H1 (cell line): ENCODE measurements around the gene NCK2. TPM values are rescaled to one million over a fixed set of nuclear protein-coding genes. Genes with fewer than 3 reads are reported as not detected.

ENCODE experiments used
- CTCF ChIA-PET: fragments of 300-600 bp; sonication (Branson Sonifier 250); formaldehyde crosslinking; loops from one replicate; lab custom pipeline; 2021; ENCODE audit not compliant: partially characterized antibody; lab: Charles Lee
- POLR2A ChIA-PET: fragments of 300-600 bp; sonication (Branson Sonifier 250); formaldehyde crosslinking; loops from one replicate; lab custom pipeline; 2021; ENCODE audit warnings: inconsistent platforms; ENCODE audit not compliant: partially characterized antibody; lab: Charles Lee
- DNase-seq, 2 experiments: peaks; one replicate each; pipeline versions ENCODE4 v3.0.0 to v3.0.0-alpha.2; 2010 to 2022; ENCODE audit warnings: low spot score in 2 of 2, low read depth in 1 of 2, mixed read lengths in 1 of 2
- FAIRE-seq: peaks from 2 replicates; lab custom pipeline; 2011; peaks lifted over from hg19 to GRCh38; lab: Jason Lieb, UNC
- H2AFZ ChIP-seq: 2 replicates; pipeline ENCODE4 v1.8.1; 2012; ENCODE audit warnings: low read length, inconsistent platforms
- H2AK5ac ChIP-seq: 2 replicates; pipeline ENCODE4 v1.6.1; 2013; ENCODE audit warnings: low read depth, low read length
- H2BK120ac ChIP-seq: replicated peaks from 2 replicates; pipeline ENCODE3; 2013; ENCODE audit warnings: low read depth, low read length, inconsistent platforms
- H2BK12ac ChIP-seq: 2 replicates; pipeline ENCODE4 v1.6.1; 2013; ENCODE audit warnings: low read depth, low read length
- H2BK15ac ChIP-seq: 2 replicates; pipeline ENCODE4 v1.6.1; 2013; ENCODE audit warnings: low read length
- H2BK20ac ChIP-seq: 2 replicates; pipeline ENCODE4 v1.6.1; 2013; ENCODE audit warnings: low read length
- H2BK5ac ChIP-seq: 2 replicates; pipeline ENCODE4 v1.6.1; 2013; ENCODE audit warnings: low read depth, low read length
- H3K14ac ChIP-seq: 2 replicates; pipeline ENCODE4 v1.6.1; 2013; ENCODE audit warnings: inconsistent platforms; ENCODE audit not compliant: insufficient read length
- H3K18ac ChIP-seq: 2 replicates; pipeline ENCODE4 v1.6.1; 2013; ENCODE audit warnings: low read length; ENCODE audit errors: extremely low read depth
- H3K23ac ChIP-seq: 2 replicates; pipeline ENCODE4 v1.6.1; 2013; ENCODE audit warnings: inconsistent platforms; ENCODE audit not compliant: insufficient read length
- H3K23me2 ChIP-seq: 2 replicates; pipeline ENCODE4 v1.6.1; 2013; ENCODE audit warnings: low read depth, low read length
- H3K27ac ChIP-seq: 2 replicates; pipeline ENCODE4 v1.6.1; 2011; ENCODE audit warnings: low read depth, low read length, inconsistent platforms
- H3K27me3 ChIP-seq, 4 experiments: replicated peaks in 1 of 4; 1 replicate in 1 of 4; 2 replicates in 3 of 4; pipeline versions ENCODE4 v1.6.1 to v1.8.1; 2011 to 2013; ENCODE audit warnings: low read length in 3 of 4, mild to moderate bottlenecking in 3 of 4, inconsistent platforms in 2 of 4, mixed read lengths in 2 of 4, moderate library complexity in 1 of 4; ENCODE audit not compliant: control insufficient read depth in 3 of 4, insufficient read depth in 3 of 4; ENCODE audit errors: extremely low read depth in 1 of 4
- H3K36me3 ChIP-seq, 4 experiments: 2 replicates each; pipeline versions ENCODE4 v1.6.1 to v1.8.1; 2011 to 2013; ENCODE audit warnings: mild to moderate bottlenecking in 4 of 4, low read length in 3 of 4, moderate library complexity in 2 of 4, control low read depth in 1 of 4, inconsistent platforms in 1 of 4; ENCODE audit not compliant: insufficient read depth in 4 of 4, control insufficient read depth in 2 of 4
- H3K4ac ChIP-seq: replicated peaks from 2 replicates; pipeline ENCODE3; 2013; ENCODE audit warnings: low read length, low read depth, mixed read lengths, inconsistent platforms; ENCODE audit not compliant: insufficient read length
- H3K4me1 ChIP-seq, 4 experiments: replicated peaks in 1 of 4; 1 replicate in 1 of 4; 2 replicates in 3 of 4; pipeline versions ENCODE4 v1.6.1 to v1.8.1; 2011 to 2013; ENCODE audit warnings: low read length in 3 of 4, inconsistent platforms in 2 of 4, mixed read lengths in 1 of 4; ENCODE audit not compliant: insufficient read depth in 4 of 4, control insufficient read depth in 3 of 4
- H3K4me2 ChIP-seq, 2 experiments: 2 replicates each; pipeline versions ENCODE4 v1.6.1 to v1.8.1; 2011 to 2013; ENCODE audit warnings: low read depth in 2 of 2, low read length in 2 of 2, control low read depth in 1 of 2, inconsistent platforms in 1 of 2, mild to moderate bottlenecking in 1 of 2; ENCODE audit not compliant: insufficient read depth in 1 of 2
- H3K4me3 ChIP-seq, 4 experiments: fragments of 200-600, 300-600 bp in 1 of 4; sonication (generic), shearing (Covaris generic), sonication (Bioruptor Twin) in 1 of 4; 2 replicates each; pipeline versions ENCODE4 v1.5.1 to v1.8.1; 2011 to 2016; ENCODE audit warnings: low read length in 4 of 4, low read depth in 3 of 4, control low read depth in 2 of 4, inconsistent platforms in 2 of 4, mild to moderate bottlenecking in 2 of 4, mixed read lengths in 1 of 4, moderate library complexity in 1 of 4; ENCODE audit not compliant: insufficient read depth in 2 of 4; ENCODE audit errors: extremely low read depth in 1 of 4
- H3K56ac ChIP-seq: replicated peaks from 2 replicates; pipeline ENCODE3; 2013; ENCODE audit warnings: low read depth, mild to moderate bottlenecking, mixed read lengths, low read length, inconsistent platforms; ENCODE audit not compliant: insufficient read length
- H3K79me1 ChIP-seq: 2 replicates; pipeline ENCODE4 v1.6.1; 2013; ENCODE audit warnings: low read depth, low read length, control low read depth
- H3K79me2 ChIP-seq, 2 experiments: 2 replicates each; pipeline versions ENCODE4 v1.6.1 to v1.8.1; 2012 to 2013; ENCODE audit warnings: low read length in 2 of 2, mild to moderate bottlenecking in 2 of 2, inconsistent platforms in 1 of 2; ENCODE audit not compliant: insufficient read depth in 2 of 2, control insufficient read depth in 1 of 2
- H3K9ac ChIP-seq, 4 experiments: replicated peaks in 1 of 4; 1 replicate in 1 of 4; 2 replicates in 3 of 4; pipeline versions ENCODE4 v1.6.1 to v1.8.1; 2011 to 2013; ENCODE audit warnings: low read depth in 3 of 4, low read length in 3 of 4, control low read depth in 2 of 4, mild to moderate bottlenecking in 2 of 4, moderate library complexity in 2 of 4, inconsistent platforms in 1 of 4; ENCODE audit errors: extremely low read depth in 1 of 4
- H3K9me3 ChIP-seq, 2 experiments: 2 replicates each; pipeline versions ENCODE4 v1.6.1 to v1.8.1; 2012 to 2013; ENCODE audit warnings: mild to moderate bottlenecking in 2 of 2, moderate library complexity in 2 of 2, control low read depth in 1 of 2, inconsistent platforms in 1 of 2, low read depth in 1 of 2, low read length in 1 of 2, mixed read lengths in 1 of 2; ENCODE audit not compliant: insufficient read depth in 2 of 2
- H4K20me1 ChIP-seq, 2 experiments: replicated peaks in 1 of 2; 2 replicates each; pipeline versions ENCODE3 to v1.8.1; 2011 to 2013; ENCODE audit warnings: inconsistent platforms in 2 of 2, low read length in 2 of 2, mild to moderate bottlenecking in 1 of 2; ENCODE audit not compliant: insufficient read depth in 2 of 2, control insufficient read depth in 1 of 2
- H4K5ac ChIP-seq: 2 replicates; pipeline ENCODE4 v1.6.1; 2013; ENCODE audit warnings: low read length, low read depth, mixed read lengths, inconsistent platforms; ENCODE audit not compliant: insufficient read length
- H4K8ac ChIP-seq: 2 replicates; pipeline ENCODE4 v1.8.0; 2013; ENCODE audit warnings: mild to moderate bottlenecking, moderate library complexity, low read length, inconsistent platforms; ENCODE audit not compliant: insufficient read depth; ENCODE audit errors: extremely low read depth
- H4K91ac ChIP-seq: replicated peaks from 2 replicates; pipeline ENCODE3; 2013; ENCODE audit warnings: low read length, mixed read lengths, inconsistent platforms; ENCODE audit not compliant: insufficient read length
- POLR2AphosphoS5 ChIP-seq: IDR thresholded peaks from 2 replicates; pipeline ENCODE4 v1.6.1; 2011; ENCODE audit warnings: low read depth, low read length
- WGBS, 2 experiments: shearing (Covaris generic) in 1 of 2; methylation state at CpG; one replicate each; pipeline versions ENCODE4 v1.1.6 to v1.1.7; 2013 to 2015; ENCODE audit warnings: low lambda C conversion rate in 2 of 2, mixed read lengths in 2 of 2, inconsistent platforms in 1 of 2, low coverage in 1 of 2, missing lambda C conversion rate in 1 of 2; ENCODE audit not compliant: insufficient replicate concordance in 2 of 2, insufficient coverage in 1 of 2, insufficient read length in 1 of 2; ENCODE audit errors: extremely low coverage in 1 of 2, missing lambda C conversion rate in 1 of 2; 5-methylcytosine and 5-hydroxymethylcytosine counted together
- polyA plus RNA-seq, 7 experiments: library from polyadenylated mRNA; depleted of rRNA in 3 of 7; stranded (reverse) in 5 of 7; unstranded in 2 of 7; fragments of >200 nt in 5 of 7; fragments of 200-250 nt in 2 of 7; gene quantifications; 1 replicate in 5 of 7; 2 replicates in 1 of 7; 4 replicates in 1 of 7; pipeline versions ENCODE4 v1.2.1 to v1.2.3, GENCODE V29; 2011 to 2013; ENCODE audit warnings: missing spikeins in 2 of 7, mixed read lengths in 2 of 7
- total RNA-seq: library from RNA; stranded (reverse); fragmentation: NEBNext Ultra II Directional; extraction: Animal tissue kit (Norgen Biotek cat#: 25700); gene quantifications from 2 replicates; pipeline ENCODE4 v1.2.1, GENCODE V29; 2021
- TF ChIP-seq, protein P1 (sequence below), 3 experiments: IDR thresholded peaks; 1 replicate in 2 of 3; 2 replicates in 1 of 3; pipeline versions ENCODE4 v1.5.1 to v1.6.1; 2011; ENCODE audit warnings: low read length in 3 of 3, mild to moderate bottlenecking in 3 of 3, inconsistent platforms in 2 of 3, low read depth in 1 of 3, moderate library complexity in 1 of 3; ENCODE audit not compliant: insufficient read depth in 1 of 3; ENCODE audit errors: control extremely low read depth in 1 of 3

NCK2 gene
- total and polyA plus RNA-seq, 2 of the 8 experiments (the other 6 are each of a cell fraction or from before 2014, with no cell fraction given) = 30.3 to 65.7 TPM

DNA sequence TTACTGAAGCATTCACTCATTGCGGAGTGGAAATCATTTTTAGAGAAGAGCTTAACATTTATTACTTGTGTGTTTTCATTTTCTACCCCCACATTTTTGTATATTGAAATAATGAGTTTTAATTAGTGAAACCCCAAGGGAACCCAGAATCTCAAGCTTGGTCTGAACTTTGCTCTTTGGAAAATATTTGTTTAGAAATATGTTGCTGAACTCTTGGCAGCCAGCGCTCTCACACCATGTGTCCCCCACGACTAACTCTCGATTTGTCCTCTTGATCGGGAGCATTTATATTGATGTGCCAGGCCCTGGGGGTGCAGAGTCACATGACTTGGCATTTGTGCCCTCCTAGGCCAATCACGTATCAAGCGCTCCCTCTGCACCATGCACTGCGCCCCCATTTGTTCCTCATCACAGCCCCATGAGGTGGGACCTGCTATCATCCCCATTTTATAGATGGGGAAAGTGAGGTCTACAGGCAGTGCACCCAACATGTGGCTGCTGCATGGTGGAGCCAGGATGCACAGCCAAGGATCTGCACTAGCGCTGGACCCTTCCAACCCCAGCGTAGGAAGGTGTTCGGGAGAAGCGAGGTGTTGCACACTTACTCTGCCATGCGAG, 149.7 kb downstream of the NCK2 start:
- Histone ChIP-seq H4K91ac (no peak overlapping the region), H4K20me1 (peaks cover 1 to 2% of the 10 kb centered on the region in 2 experiments), H3K27ac (no peak overlapping the region), H3K4me2 (no peak overlapping the region), H3K9me3 (0 out of 4 replicates have a peak, but pooled peaks cover 0 to 8% of the 10 kb centered on the region in 2 experiments), H2AFZ (no peak overlapping the region), H2BK15ac (no peak overlapping the region), H4K5ac (no peak overlapping the region), H3K4me3 (no peak overlapping the region), H2BK20ac (no peak overlapping the region), H3K36me3 (peaks cover 0 to 8% (median 3%) of the 10 kb centered on the region in 4 experiments; a peak in 5 of 8 replicates), H2BK5ac (no peak overlapping the region), H4K8ac (no peak overlapping the region), H3K14ac (no peak overlapping the region), H3K9ac (no peak overlapping the region), H2AK5ac (no peak overlapping the region), H3K4ac (no peak overlapping the region), H3K56ac (no peak overlapping the region), H3K27me3 (no peaks in the 10 kb centered on the region), H3K18ac (no peak overlapping the region), H2BK12ac (no peak overlapping the region), H3K79me1 (peaks cover 3% of the 10 kb centered on the region), H3K23ac (no peak overlapping the region), H2BK120ac (no peak overlapping the region), H3K4me1 (peaks cover 2 to 6% (median 2%) of the 10 kb centered on the region in 4 experiments; a peak in 5 of 7 replicates), H3K23me2 (0 out of 2 replicates have a peak, but pooled peaks cover 2% of the 10 kb centered on the region), H3K79me2 (peaks cover 0 to 14% of the 10 kb centered on the region in 2 experiments; a peak in 2 of 4 replicates)
- POLR2A ChIA-PET = no interaction called here
- DNase-seq (no peak), FAIRE-seq (no peak)
- TF ChIP-seq, protein P1, sequence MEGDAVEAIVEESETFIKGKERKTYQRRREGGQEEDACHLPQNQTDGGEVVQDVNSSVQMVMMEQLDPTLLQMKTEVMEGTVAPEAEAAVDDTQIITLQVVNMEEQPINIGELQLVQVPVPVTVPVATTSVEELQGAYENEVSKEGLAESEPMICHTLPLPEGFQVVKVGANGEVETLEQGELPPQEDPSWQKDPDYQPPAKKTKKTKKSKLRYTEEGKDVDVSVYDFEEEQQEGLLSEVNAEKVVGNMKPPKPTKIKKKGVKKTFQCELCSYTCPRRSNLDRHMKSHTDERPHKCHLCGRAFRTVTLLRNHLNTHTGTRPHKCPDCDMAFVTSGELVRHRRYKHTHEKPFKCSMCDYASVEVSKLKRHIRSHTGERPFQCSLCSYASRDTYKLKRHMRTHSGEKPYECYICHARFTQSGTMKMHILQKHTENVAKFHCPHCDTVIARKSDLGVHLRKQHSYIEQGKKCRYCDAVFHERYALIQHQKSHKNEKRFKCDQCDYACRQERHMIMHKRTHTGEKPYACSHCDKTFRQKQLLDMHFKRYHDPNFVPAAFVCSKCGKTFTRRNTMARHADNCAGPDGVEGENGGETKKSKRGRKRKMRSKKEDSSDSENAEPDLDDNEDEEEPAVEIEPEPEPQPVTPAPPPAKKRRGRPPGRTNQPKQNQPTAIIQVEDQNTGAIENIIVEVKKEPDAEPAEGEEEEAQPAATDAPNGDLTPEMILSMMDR (IDR thresholded peaks at IDR 0.05; ENCODE audit: control extremely low read depth in 1 of 3, insufficient read depth in 1 of 3, low read depth in 1 of 3, low read length in 3 of 3) = no peak
- peak; percentile 24; the same call in 1 of the 2 replicates for TF ChIP-seq POLR2AphosphoS5
- WGBS, 2 experiments = 95% methylated on average over 13 of the region's 13 CpGs; no CpG with 5 or more reads in 1 of the 2 experiments
- CTCF ChIA-PET = no interaction called here
